ENCODE measurements around the gene ZNF277.

DNA sequence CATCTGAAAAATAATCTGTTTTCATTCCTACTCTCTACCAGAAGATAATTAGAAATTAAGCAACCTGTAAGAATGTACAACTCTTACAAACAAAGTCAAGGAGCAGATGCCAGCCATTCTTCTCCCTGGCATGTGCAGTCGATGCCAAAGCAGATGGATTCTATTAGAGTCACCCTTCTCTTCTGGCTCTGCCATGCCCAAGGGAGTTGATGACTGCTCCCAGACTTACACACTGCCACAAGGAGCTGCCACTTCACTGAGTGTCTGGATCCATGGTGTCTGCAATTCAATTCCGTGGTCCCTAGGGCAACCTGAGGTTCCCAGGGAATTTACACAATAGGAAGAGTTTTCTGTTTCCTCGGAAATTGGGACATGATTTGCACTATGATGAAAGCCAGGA is 154.7 kb downstream of the ZNF277 start:
- TF ChIP-seq CTCF (IDR thresholded peaks at IDR 0.05) (no peak), ZFX (IDR thresholded peaks at IDR 0.05; ENCODE audit: borderline replicate concordance) (no peak)
